GM12864 (cell line): Measurements from ENCODE around the gene XK.

Source experiments
- DNase-seq: peaks from one replicate; pipeline ENCODE4 v3.0.0-alpha.2; 2011; ENCODE audit warnings: low read depth
- H3K4me3 ChIP-seq: 2 replicates; pipeline ENCODE4 v1.5.1; 2011; ENCODE audit warnings: mild to moderate bottlenecking, low read depth, low read length, control low read depth
- CTCF ChIP-seq: IDR thresholded peaks from 2 replicates; pipeline ENCODE4 v1.5.1; 2011; ENCODE audit warnings: low read depth, mild to moderate bottlenecking, moderate library complexity, low read length, control low read depth, inconsistent platforms; ENCODE audit errors: missing control alignments

Gene XK

GRCh38 chrX:37666516-37666915 lies 19.1 kb upstream of the XK start:
- TF ChIP-seq CTCF, result no peak
- H3K4me3 ChIP-seq, result no peak overlapping the region
- DNase-seq, result no peak

GRCh38 chrX:37667141-37667540 lies 18.4 kb upstream of the XK start:
- TF ChIP-seq CTCF, result no peak

GRCh38 chrX:37672563-37672962 lies 13.0 kb upstream of the XK start:
- H3K4me3 ChIP-seq, result no peak overlapping the region
- no peak for DNase-seq
- TF ChIP-seq CTCF, result no peak

More at GRCh38 chrX:37667141-37667540, 18.4 kb upstream of the XK start:
- H3K4me3 ChIP-seq, result no peak overlapping the region
- DNase-seq, result no peak

GRCh38 chrX:37676811-37677210 lies 8.8 kb upstream of the XK start:
- DNase-seq, result no peak
- H3K4me3 ChIP-seq, result no peak overlapping the region
- no peak for TF ChIP-seq CTCF

GRCh38 chrX:37677243-37677642 lies 8.3 kb upstream of the XK start:
- DNase-seq, result no peak
- no peak for TF ChIP-seq CTCF
- H3K4me3 ChIP-seq, result no peak overlapping the region

- H3K4me3 ChIP-seq, result no peak overlapping the region
- DNase-seq, result no peak
- TF ChIP-seq CTCF, result no peak
Measured at GRCh38 chrX:37677765-37678164, 7.8 kb upstream of the XK start.

- DNase-seq, result no peak
- no peak overlapping the region for H3K4me3 ChIP-seq
- TF ChIP-seq CTCF, result no peak
Measured at GRCh38 chrX:37678574-37678973, 7.0 kb upstream of the XK start.
